Measurements from ENCODE around the gene PPT1.

DNA sequence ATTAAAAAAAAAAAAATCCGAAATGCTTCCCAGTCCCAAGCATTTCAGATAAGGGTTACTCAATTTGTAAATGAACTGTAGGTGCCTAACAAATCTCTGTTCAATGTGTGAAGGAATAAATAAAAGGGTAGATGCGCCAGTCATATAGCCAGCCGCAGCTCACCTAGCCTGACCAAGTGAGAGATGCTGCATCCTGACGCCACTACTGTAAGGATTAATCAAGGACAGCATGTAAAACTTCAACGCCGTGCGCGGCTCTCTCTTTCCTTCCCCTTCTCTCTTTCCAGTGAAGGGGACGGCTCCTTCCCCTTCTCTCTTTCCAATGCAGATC lies 441 bp downstream of the PPT1 start:
- TF ChIP-seq CTCF (IDR thresholded peaks at IDR 0.05) = no peak
- no peak for TF ChIP-seq POLR2A (IDR thresholded peaks at IDR 0.05)
